ENCODE data around the gene TMEM116.

TMEM116 gene

GRCh38 chr12:111936869-111937268 lies 76.1 kb downstream of the TMEM116 start:
- TF ChIP-seq ZNF623 (tag by site-specific recombination; IDR thresholded peaks at IDR 0.05) = no peak
- TF ChIP-seq ZSCAN16 (tag by site-specific recombination; IDR thresholded peaks at IDR 0.05) = no peak
- TF ChIP-seq ZNF23 (tag by site-specific recombination; IDR thresholded peaks at IDR 0.05; ENCODE audit: borderline replicate concordance) = no peak
- no peak for TF ChIP-seq SETDB1 (IDR thresholded peaks at IDR 0.05; ENCODE audit: insufficient read length, low read length)
- TF ChIP-seq ZNF701 (tag by site-specific recombination; IDR thresholded peaks at IDR 0.05) = no peak
- TF ChIP-seq ZNF610 (tag by site-specific recombination; IDR thresholded peaks at IDR 0.05; ENCODE audit: borderline replicate concordance) = no peak
- no peak for TF ChIP-seq OSR2 (tag by site-specific recombination; IDR thresholded peaks at IDR 0.05)
- TF ChIP-seq, protein P1, sequence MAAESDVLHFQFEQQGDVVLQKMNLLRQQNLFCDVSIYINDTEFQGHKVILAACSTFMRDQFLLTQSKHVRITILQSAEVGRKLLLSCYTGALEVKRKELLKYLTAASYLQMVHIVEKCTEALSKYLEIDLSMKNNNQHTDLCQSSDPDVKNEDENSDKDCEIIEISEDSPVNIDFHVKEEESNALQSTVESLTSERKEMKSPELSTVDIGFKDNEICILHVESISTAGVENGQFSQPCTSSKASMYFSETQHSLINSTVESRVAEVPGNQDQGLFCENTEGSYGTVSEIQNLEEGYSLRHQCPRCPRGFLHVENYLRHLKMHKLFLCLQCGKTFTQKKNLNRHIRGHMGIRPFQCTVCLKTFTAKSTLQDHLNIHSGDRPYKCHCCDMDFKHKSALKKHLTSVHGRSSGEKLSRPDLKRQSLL (tag by site-specific recombination; IDR thresholded peaks at IDR 0.05) = no peak
- TF ChIP-seq, protein P2, sequence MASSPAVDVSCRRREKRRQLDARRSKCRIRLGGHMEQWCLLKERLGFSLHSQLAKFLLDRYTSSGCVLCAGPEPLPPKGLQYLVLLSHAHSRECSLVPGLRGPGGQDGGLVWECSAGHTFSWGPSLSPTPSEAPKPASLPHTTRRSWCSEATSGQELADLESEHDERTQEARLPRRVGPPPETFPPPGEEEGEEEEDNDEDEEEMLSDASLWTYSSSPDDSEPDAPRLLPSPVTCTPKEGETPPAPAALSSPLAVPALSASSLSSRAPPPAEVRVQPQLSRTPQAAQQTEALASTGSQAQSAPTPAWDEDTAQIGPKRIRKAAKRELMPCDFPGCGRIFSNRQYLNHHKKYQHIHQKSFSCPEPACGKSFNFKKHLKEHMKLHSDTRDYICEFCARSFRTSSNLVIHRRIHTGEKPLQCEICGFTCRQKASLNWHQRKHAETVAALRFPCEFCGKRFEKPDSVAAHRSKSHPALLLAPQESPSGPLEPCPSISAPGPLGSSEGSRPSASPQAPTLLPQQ (tag by site-specific recombination; IDR thresholded peaks at IDR 0.05) = no peak
- TF ChIP-seq ZNF658 (tag by site-specific recombination; IDR thresholded peaks at IDR 0.05) = no peak
- TF ChIP-seq PRDM1 (tag by site-specific recombination; IDR thresholded peaks at IDR 0.05) = no peak
- Histone ChIP-seq H3K4me1 (ENCODE audit: control insufficient read depth, insufficient read depth, low read length) (no peaks in the 10 kb centered on the region), H3K36me3 (ENCODE audit: control insufficient read depth in 2 of 2, insufficient read depth in 1 of 2, low read length in 2 of 2) (no peaks in the 10 kb centered on the region), H3K9me3 (ENCODE audit: control insufficient read depth, insufficient read depth, low read depth, low read length) (no peaks in the 10 kb centered on the region), H3K4me3 (ENCODE audit: low read depth, low read length) (no peak overlapping the region), H3K27ac (ENCODE audit: extremely low read depth, low read depth, low read length) (no peak overlapping the region)
- ChIA-PET CTCF (interaction anchor here (0.6 to 0.8 kb wide), 3 partner anchors 58 to 413 kb away, joined by 3 to 4 read pairs (median 3); no protein-coding TSS in a partner anchor), POLR2A (no interaction called here)

GRCh38 chr12:111932241-111932640 lies 80.7 kb downstream of the TMEM116 start:
- no peaks in the 10 kb centered on the region for H3K9me3 ChIP-seq (ENCODE audit: control insufficient read depth, insufficient read depth, low read depth, low read length)
- H3K4me1 ChIP-seq (ENCODE audit: control insufficient read depth, insufficient read depth, low read length) = no peaks in the 10 kb centered on the region
- TF ChIP-seq, protein P1 (tag by site-specific recombination; IDR thresholded peaks at IDR 0.05) = no peak
- TF ChIP-seq, protein P3, sequence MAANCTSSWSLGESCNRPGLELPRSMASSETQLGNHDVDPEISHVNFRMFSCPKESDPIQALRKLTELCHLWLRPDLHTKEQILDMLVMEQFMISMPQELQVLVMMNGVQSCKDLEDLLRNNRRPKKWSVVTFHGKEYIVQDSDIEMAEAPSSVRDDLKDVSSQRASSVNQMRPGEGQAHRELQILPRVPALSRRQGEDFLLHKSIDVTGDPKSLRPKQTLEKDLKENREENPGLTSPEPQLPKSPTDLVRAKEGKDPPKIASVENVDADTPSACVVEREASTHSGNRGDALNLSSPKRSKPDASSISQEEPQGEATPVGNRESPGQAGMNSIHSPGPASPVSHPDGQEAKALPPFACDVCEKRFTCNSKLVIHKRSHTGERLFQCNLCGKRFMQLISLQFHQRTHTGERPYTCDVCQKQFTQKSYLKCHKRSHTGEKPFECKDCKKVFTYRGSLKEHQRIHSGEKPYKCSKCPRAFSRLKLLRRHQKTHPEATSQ (tag by site-specific recombination; IDR thresholded peaks at IDR 0.05) = no peak
- no peak for TF ChIP-seq ZNF664 (tag by site-specific recombination; IDR thresholded peaks at IDR 0.05)
- no peak for TF ChIP-seq ZNF114 (tag by site-specific recombination; IDR thresholded peaks at IDR 0.05)
- TF ChIP-seq ZNF175 (tag by site-specific recombination; IDR thresholded peaks at IDR 0.05) = no peak
- no peak for TF ChIP-seq ZNF433 (tag by site-specific recombination; IDR thresholded peaks at IDR 0.05; ENCODE audit: low read depth)
- CTCF ChIA-PET = interaction anchor here (0.7 kb wide), 1 partner anchor 12 kb away, joined by 3 read pairs; no protein-coding TSS in a partner anchor
- no peaks in the 10 kb centered on the region for H3K36me3 ChIP-seq (ENCODE audit: control insufficient read depth in 2 of 2, insufficient read depth in 1 of 2, low read length in 2 of 2)
- no peak overlapping the region for H3K4me3 ChIP-seq (ENCODE audit: low read depth, low read length)
- no peak overlapping the region for H3K27ac ChIP-seq (ENCODE audit: extremely low read depth, low read depth, low read length)
- POLR2A ChIA-PET = interaction anchor here (0.5 to 0.6 kb wide), 2 partner anchors 79 to 185 kb away, joined by 3 read pairs; no protein-coding TSS in a partner anchor

DNA sequence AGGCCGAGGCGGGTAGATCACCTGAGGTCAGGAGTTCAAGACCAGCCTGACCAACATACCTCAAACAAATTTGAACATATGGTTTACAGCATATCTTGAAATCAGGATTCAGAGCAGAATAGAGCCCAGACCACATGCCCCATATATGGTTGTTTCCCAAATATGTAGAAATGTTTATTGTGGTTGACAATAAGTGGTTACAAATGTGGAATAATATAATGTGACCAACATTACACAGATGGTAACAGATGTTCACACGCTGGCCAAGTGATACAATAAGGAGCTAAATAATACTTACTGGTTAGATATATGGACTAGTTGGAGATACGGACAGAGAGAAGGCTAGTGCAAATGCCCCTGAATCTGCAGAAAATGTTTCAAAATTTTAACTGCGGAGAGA lies 85.6 kb downstream of the TMEM116 start:
- Histone ChIP-seq H3K27ac (ENCODE audit: extremely low read depth, low read depth, low read length) (no peak overlapping the region), H3K9me3 (ENCODE audit: control insufficient read depth, insufficient read depth, low read depth, low read length) (no peaks in the 10 kb centered on the region), H3K4me3 (ENCODE audit: low read depth, low read length) (no peak overlapping the region), H3K4me1 (ENCODE audit: control insufficient read depth, insufficient read depth, low read length) (no peaks in the 10 kb centered on the region), H3K36me3 (ENCODE audit: control insufficient read depth in 2 of 2, insufficient read depth in 1 of 2, low read length in 2 of 2) (no peaks in the 10 kb centered on the region)
- TF ChIP-seq ZNF654 (tag by site-specific recombination; IDR thresholded peaks at IDR 0.05; ENCODE audit: low read depth) = no peak
- POLR2A ChIA-PET = no interaction called here
- CTCF ChIA-PET = interaction anchor here (1.2 kb wide), 1 partner anchor 17 kb away, joined by 3 read pairs; no protein-coding TSS in a partner anchor

Data from HEK293 (cell line).